HG03280 (cell line): ENCODE data around the gene ERC1.
"Not testable (repeated sequence)": the region's sequence is repeated elsewhere in the genome, so short reads cannot be mapped to it uniquely, and the experiment has no call there.

ENCODE experiments used
- ATAC-seq: cut with Tn5 transposase; IDR thresholded peaks from one replicate; pipeline ENCODE4 v1.9.1; 2021; ENCODE audit warnings: mild to moderate bottlenecking, moderate library complexity; ENCODE audit not compliant: unreplicated experiment

Gene ERC1

GRCh38 chr12:1310653-1311052, 319.6 kb downstream of the ERC1 start:
- no peak for ATAC-seq

DNA sequence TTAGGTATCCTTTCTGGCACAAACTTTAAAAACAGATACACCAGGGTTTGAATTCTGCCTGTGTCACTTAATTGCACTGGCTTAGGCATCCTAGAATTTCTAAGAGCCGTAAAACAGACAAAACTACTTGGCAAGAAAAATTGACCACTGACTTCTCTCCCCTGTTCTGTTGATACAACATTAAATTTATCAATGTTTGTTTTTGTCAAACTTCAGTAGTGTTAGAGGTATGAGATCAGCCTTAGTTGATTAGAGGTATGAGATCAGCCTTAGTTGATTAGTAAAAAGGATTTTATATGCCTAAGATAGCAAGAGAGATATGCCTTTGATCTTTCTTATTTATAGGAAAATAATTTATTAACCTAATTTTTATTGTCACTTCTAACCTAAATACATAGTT, 320.1 kb downstream of the ERC1 start:
- no peak for ATAC-seq

- no peak for ATAC-seq
Measured at GRCh38 chr12:1313906-1314305, 322.9 kb downstream of the ERC1 start.

DNA sequence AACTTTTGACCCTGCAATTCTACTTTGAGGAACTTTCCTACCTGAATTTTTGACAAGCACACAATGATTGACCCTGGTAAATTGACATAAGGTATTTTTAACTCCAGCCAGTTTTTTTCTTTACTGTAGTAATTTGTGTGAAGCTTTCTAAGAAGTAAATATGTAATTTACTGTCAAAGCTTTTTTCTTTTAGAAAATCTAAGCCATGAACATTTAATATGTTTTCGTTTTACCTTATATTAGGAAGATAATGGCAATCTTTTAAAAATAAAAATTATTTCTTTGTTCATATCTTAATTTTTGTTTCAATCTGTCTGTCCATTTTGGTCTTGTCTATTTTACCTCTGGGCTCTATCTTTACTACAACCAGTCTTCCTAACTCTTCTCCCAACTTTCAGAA, 323.5 kb downstream of the ERC1 start:
- ATAC-seq, result no peak

GRCh38 chr12:1316991-1317390, 326.0 kb downstream of the ERC1 start:
- not testable (repeated sequence) for ATAC-seq

DNA sequence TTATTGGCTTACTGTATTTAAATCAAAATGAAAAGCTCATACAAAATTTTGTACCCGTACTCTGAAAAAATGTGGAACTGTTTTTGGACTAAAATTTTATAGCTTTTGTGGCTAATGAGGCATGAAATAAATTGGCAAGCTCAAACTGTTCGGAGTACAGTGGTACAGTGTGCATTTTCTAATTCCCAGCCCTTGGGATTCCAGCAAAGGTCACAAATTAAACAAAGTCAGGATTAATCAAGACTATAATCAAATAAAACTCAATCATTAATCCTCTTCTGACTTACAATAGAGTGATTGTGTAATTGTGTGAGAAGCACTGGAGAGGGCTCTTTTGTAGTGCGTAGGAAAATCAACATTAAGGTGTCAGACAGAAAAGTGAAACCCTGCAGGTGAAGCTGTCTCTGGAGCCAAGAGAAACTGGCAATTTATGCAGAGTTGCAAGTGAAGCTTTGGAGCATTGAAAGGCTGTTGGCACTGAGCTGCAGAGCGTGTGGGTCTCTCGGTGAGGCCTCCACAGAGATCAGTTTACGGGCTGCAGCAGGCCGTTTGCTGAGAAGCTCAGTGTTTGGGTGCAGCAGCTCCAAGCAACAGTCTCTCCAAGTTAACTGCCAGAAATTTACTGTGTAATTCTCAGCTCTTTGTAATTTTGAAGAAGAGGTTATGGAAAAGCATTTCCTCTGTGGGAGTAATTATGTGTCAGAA, 327.5 kb downstream of the ERC1 start:
- no peak for ATAC-seq

GRCh38 chr12:1319212-1319611, 328.2 kb downstream of the ERC1 start:
- no peak for ATAC-seq

GRCh38 chr12:1320021-1320420, 329.0 kb downstream of the ERC1 start:
- ATAC-seq, result no peak

GRCh38 chr12:1322821-1323220, 331.8 kb downstream of the ERC1 start:
- ATAC-seq, result no peak

- ATAC-seq, result no peak
Measured at GRCh38 chr12:1324099-1324498, 333.1 kb downstream of the ERC1 start.

DNA sequence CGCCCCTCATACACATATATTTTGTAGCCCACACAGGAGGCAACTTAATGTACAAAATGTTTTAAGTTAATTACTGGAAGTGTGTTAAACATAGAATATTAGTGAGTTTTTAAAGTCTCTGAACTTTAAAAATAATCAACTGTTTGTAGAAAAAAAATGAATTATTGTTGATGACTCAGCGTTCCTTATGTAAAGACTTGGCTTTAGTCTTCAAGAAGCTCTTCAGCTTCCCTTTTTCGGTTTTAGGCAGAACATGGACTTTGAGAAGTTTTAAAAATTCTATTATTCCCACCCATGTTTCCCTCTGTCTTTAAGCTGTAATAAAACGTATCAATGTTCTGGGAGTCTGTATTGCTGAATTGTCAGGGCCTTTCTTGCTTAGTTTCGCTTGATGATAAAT, 333.9 kb downstream of the ERC1 start:
- no peak for ATAC-seq

- no peak for ATAC-seq
Measured at GRCh38 chr12:1325666-1326065, 334.6 kb downstream of the ERC1 start.

DNA sequence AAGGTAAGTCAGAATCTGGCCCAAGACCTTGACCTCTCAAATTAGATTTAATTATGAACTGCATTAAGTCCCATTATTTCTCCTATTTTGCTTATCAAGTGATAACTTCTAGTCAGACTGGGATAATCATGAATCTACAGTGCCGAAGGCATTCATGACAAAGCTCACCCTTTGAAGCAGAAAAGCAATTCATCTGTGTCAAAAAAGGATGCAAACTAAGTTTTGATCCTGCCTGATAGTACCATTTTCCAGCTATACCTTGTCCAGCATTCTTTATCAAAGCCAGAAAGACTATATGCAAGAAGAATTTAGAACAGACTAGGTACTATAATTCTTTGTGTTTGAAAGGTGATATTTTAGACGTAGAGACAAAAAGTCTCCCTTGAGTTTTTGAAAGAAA, 335.2 kb downstream of the ERC1 start:
- no peak for ATAC-seq

DNA sequence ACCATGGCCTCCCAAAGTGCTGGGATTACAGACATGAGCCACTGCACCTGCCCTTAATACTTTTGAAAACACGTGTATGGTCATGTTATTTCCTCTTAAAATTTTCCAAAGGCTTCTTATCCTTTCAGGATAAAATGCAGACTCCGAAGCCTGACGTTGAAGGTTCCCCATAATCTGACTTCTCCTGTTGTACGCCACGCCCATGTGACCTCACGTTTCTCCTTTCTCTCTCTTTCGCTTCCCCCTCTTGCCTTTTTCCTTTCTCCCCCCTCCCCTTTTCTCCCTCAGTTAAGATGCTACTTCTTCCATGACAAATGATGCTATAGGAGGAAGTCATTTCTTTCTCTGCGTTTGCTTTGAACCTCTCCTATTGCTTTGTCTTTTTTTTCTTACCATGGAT, 337.4 kb downstream of the ERC1 start:
- no peak for ATAC-seq

DNA sequence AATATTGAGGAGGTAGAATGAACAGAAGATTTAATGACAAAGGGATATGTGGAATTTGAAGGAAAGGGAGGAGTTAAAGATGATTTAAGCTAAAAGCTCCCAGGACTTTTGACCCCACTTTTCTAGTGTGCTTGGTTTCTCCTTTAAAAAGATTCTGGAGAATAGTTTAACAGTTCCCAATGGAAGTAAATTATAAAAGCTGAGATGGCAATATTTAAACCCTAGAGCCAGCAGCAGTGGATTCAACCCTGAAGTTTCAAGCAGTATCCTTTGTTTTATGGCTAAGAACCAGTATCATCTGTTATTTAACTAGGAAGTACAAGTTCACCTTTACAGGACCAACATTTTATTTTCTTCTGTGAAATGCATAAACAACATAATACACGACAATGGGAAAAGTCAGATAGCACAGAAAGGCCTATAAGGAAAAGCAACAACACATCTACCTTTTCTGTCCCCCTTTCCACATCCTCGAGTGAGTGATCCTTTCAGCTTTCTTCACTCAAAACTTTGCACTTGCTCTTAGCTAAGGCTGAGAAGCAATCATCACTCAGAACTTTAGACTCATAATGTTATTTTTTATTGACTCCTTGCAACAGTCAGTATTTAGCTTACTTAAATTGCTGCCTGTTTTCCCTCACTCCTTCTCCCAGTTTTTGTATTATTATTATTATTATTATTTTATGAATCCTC, 338.9 kb downstream of the ERC1 start:
- no peak for ATAC-seq

DNA sequence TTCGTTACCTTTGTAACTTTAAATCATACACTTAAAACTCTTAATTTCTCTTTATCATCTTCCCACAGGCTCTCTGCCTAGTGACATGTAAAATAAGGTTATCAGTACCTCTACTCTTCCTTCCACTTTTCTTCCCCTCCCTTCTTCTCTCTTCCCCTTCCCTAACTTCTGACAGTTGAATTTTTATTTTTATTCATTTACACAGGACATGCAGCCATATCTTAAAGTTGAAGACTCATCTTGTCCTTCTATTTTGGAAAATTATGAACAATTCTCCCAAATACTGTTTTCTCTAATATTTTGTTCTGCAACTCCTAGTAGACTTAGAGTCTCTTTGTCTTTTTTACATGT, 339.4 kb downstream of the ERC1 start:
- ATAC-seq, result no peak

DNA sequence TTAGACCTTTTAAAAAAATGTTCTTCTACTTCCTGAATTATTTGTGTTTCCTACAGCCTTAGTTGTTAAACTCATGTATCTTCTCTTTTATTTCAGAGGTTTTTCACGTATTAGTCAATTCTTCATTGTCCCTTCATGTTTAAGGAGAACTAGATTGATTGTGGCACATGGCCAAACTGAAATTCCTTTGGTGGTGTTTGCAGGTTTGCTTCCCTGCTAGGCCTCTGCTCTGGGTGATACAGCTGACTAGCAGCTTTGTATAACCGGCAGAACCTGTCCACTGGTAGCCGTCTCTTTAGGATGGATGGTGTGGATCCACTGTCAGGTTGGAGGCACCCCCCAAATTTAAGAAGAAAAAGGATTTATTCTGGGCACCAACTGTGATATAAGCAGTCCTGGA, 341.3 kb downstream of the ERC1 start:
- ATAC-seq, result no peak

DNA sequence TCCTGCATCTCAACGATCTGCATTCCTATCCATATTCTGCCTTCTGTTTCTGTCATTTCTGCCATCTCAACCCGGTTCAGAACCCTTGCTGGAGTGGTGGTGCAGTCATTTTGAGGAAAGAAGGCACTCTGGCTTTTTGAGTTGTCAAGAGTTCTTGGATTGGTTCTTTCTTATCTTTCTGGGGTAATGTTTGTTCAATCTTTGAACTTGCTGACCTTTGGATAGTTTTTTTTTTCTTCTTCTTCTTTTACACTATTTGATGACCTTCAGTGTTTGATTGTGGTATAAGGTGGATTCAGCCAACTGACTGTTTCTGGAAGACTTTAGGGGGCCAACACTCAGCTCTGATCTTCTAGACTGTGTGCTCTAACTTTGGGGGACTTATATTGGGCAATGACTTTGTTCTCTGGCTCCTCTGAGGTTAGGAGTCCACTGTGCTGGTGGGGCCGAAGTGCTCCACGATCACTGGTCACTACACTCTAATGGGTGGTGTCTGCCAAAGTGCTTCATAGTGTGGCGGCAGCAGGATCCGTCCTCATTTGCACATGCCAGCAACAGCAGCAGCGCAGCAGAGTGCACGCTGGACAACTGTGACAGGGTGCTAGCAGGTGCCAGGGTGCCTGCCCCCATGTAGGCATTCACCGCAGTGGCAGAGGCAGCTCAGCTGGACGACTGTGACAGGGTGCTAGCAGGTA, 347.6 kb downstream of the ERC1 start:
- ATAC-seq, result no peak

- not testable (repeated sequence) for ATAC-seq
Measured at GRCh38 chr12:1339178-1339541, 348.1 kb downstream of the ERC1 start.

- ATAC-seq, result no peak
Measured at GRCh38 chr12:1339618-1340319, 348.7 kb downstream of the ERC1 start.

DNA sequence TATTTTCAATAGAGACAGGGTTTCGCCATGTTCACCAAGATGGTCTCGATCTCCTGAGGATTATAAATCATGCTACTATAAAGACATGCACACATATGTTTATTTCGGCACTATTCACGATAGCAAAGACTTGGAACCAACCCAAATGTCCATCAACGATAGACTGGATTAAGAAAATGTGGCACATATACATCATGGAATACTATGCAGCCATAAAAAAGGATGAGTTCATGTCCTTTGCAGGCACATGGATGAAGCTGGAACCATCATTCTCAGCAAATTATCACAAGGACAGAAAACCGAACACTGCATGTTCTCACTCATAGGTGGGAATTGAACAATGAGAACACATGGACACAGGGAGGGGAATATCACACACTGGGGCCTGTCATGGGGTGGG, 350.2 kb downstream of the ERC1 start:
- not testable (repeated sequence) for ATAC-seq

- no peak for ATAC-seq
Measured at GRCh38 chr12:1343422-1343821, 352.4 kb downstream of the ERC1 start.
